H1 (cell line): ENCODE results near the gene UBE2F. TPM values are rescaled to one million over a fixed set of nuclear protein-coding genes. Genes with fewer than 3 reads are reported as not detected.
A peak's percentile ranks its signal among the peaks of the same experiment; 100 is the strongest.

Source experiments
- EZH2 ChIP-seq: fragments of 200-600 bp; sonication (generic); IDR thresholded peaks from 2 replicates; pipeline ENCODE4 v1.7.1; 2012; ENCODE audit warnings: low read depth, mild to moderate bottlenecking, moderate library complexity, low read length, inconsistent platforms; ENCODE audit not compliant: severe bottlenecking
- MAX ChIP-seq: IDR thresholded peaks from 2 replicates; pipeline ENCODE4 v1.6.1; 2012; ENCODE audit warnings: inconsistent platforms
- RXRA ChIP-seq: IDR thresholded peaks from 2 replicates; pipeline ENCODE4 v1.6.1; 2011; ENCODE audit warnings: low read depth, mild to moderate bottlenecking, low read length, moderate library complexity; ENCODE audit not compliant: insufficient read depth
- SP2 ChIP-seq: IDR thresholded peaks from 2 replicates; pipeline ENCODE4 v1.6.1; 2012; ENCODE audit warnings: mild to moderate bottlenecking, low read length, inconsistent platforms
- polyA plus RNA-seq, 7 experiments: library from polyadenylated mRNA; depleted of rRNA in 3 of 7; stranded (reverse) in 5 of 7; unstranded in 2 of 7; fragments of >200 nt in 5 of 7; fragments of 200-250 nt in 2 of 7; gene quantifications; 1 replicate in 5 of 7; 2 replicates in 1 of 7; 4 replicates in 1 of 7; pipeline versions ENCODE4 v1.2.1 to v1.2.3, GENCODE V29; 2011 to 2013; ENCODE audit warnings: missing spikeins in 2 of 7, mixed read lengths in 2 of 7
- total RNA-seq: library from RNA; stranded (reverse); fragmentation: NEBNext Ultra II Directional; extraction: Animal tissue kit (Norgen Biotek cat#: 25700); gene quantifications from 2 replicates; pipeline ENCODE4 v1.2.1, GENCODE V29; 2021
- TF ChIP-seq, protein P1 (sequence below): fragments of 300-600 bp; sonication (generic); IDR thresholded peaks from 2 replicates; pipeline ENCODE4 v1.7.1; 2012; ENCODE audit warnings: low read length, moderate library complexity, mild to moderate bottlenecking, inconsistent platforms; ENCODE audit not compliant: insufficient replicate concordance
- TF ChIP-seq, protein P2 (sequence below), 3 experiments: IDR thresholded peaks; 1 replicate in 2 of 3; 2 replicates in 1 of 3; pipeline versions ENCODE4 v1.5.1 to v1.6.1; 2011; ENCODE audit warnings: low read length in 3 of 3, mild to moderate bottlenecking in 3 of 3, inconsistent platforms in 2 of 3, low read depth in 1 of 3, moderate library complexity in 1 of 3; ENCODE audit not compliant: insufficient read depth in 1 of 3; ENCODE audit errors: control extremely low read depth in 1 of 3

The UBE2F gene
- total and polyA plus RNA-seq, 2 of the 8 experiments (the other 6 are each of a cell fraction or from before 2014, with no cell fraction given) = 43.3 to 59.8 TPM

DNA sequence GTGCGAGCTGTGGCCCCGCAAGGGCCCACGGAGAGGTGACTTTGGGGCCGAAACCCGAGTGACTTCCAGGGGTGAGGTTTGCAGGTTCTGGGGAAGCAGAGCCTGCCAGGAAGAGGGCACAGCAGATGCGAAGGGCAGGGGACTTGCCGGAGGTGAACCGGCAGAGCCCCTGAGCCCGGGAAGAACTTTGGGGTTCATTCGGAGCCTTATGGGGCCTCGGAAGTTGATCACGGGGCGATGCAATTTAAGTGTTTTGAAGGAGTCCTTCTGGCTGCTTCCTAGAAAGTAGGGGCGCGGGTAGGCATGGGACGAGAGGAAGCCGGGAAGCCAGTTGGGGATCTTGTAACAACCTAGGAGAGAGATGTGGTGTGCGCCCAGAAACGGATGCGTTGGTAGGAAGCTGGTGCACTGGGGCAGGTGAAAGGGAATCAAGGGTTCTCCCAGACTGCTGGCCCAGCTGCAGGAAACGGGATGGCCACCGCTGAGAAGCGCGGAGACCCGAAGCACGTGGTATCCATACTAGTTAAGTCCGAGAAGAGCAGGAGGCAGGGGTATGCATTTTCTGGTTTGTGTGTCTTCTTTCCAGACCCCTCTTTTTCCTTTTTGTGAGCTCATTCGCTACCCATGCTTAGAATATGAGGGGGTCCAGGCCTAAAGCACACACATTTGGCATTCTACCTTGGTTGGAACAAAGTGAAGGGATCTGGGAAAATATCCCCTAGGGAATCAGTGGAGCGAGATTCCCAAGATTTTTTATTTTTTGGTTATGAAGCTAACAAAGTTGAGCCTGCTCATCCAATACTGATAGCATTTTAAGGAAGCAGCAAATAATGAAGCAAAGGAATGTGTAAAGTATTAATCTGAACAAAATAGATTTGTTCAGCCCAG is 94.7 kb downstream of the UBE2F start (continued):
- TF ChIP-seq, protein P1, sequence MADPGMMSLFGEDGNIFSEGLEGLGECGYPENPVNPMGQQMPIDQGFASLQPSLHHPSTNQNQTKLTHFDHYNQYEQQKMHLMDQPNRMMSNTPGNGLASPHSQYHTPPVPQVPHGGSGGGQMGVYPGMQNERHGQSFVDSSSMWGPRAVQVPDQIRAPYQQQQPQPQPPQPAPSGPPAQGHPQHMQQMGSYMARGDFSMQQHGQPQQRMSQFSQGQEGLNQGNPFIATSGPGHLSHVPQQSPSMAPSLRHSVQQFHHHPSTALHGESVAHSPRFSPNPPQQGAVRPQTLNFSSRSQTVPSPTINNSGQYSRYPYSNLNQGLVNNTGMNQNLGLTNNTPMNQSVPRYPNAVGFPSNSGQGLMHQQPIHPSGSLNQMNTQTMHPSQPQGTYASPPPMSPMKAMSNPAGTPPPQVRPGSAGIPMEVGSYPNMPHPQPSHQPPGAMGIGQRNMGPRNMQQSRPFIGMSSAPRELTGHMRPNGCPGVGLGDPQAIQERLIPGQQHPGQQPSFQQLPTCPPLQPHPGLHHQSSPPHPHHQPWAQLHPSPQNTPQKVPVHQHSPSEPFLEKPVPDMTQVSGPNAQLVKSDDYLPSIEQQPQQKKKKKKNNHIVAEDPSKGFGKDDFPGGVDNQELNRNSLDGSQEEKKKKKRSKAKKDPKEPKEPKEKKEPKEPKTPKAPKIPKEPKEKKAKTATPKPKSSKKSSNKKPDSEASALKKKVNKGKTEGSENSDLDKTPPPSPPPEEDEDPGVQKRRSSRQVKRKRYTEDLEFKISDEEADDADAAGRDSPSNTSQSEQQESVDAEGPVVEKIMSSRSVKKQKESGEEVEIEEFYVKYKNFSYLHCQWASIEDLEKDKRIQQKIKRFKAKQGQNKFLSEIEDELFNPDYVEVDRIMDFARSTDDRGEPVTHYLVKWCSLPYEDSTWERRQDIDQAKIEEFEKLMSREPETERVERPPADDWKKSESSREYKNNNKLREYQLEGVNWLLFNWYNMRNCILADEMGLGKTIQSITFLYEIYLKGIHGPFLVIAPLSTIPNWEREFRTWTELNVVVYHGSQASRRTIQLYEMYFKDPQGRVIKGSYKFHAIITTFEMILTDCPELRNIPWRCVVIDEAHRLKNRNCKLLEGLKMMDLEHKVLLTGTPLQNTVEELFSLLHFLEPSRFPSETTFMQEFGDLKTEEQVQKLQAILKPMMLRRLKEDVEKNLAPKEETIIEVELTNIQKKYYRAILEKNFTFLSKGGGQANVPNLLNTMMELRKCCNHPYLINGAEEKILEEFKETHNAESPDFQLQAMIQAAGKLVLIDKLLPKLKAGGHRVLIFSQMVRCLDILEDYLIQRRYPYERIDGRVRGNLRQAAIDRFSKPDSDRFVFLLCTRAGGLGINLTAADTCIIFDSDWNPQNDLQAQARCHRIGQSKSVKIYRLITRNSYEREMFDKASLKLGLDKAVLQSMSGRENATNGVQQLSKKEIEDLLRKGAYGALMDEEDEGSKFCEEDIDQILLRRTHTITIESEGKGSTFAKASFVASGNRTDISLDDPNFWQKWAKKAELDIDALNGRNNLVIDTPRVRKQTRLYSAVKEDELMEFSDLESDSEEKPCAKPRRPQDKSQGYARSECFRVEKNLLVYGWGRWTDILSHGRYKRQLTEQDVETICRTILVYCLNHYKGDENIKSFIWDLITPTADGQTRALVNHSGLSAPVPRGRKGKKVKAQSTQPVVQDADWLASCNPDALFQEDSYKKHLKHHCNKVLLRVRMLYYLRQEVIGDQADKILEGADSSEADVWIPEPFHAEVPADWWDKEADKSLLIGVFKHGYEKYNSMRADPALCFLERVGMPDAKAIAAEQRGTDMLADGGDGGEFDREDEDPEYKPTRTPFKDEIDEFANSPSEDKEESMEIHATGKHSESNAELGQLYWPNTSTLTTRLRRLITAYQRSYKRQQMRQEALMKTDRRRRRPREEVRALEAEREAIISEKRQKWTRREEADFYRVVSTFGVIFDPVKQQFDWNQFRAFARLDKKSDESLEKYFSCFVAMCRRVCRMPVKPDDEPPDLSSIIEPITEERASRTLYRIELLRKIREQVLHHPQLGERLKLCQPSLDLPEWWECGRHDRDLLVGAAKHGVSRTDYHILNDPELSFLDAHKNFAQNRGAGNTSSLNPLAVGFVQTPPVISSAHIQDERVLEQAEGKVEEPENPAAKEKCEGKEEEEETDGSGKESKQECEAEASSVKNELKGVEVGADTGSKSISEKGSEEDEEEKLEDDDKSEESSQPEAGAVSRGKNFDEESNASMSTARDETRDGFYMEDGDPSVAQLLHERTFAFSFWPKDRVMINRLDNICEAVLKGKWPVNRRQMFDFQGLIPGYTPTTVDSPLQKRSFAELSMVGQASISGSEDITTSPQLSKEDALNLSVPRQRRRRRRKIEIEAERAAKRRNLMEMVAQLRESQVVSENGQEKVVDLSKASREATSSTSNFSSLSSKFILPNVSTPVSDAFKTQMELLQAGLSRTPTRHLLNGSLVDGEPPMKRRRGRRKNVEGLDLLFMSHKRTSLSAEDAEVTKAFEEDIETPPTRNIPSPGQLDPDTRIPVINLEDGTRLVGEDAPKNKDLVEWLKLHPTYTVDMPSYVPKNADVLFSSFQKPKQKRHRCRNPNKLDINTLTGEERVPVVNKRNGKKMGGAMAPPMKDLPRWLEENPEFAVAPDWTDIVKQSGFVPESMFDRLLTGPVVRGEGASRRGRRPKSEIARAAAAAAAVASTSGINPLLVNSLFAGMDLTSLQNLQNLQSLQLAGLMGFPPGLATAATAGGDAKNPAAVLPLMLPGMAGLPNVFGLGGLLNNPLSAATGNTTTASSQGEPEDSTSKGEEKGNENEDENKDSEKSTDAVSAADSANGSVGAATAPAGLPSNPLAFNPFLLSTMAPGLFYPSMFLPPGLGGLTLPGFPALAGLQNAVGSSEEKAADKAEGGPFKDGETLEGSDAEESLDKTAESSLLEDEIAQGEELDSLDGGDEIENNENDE = no peak
- TF ChIP-seq RXRA = no peak
- TF ChIP-seq EZH2 = no peak
- TF ChIP-seq, protein P2, sequence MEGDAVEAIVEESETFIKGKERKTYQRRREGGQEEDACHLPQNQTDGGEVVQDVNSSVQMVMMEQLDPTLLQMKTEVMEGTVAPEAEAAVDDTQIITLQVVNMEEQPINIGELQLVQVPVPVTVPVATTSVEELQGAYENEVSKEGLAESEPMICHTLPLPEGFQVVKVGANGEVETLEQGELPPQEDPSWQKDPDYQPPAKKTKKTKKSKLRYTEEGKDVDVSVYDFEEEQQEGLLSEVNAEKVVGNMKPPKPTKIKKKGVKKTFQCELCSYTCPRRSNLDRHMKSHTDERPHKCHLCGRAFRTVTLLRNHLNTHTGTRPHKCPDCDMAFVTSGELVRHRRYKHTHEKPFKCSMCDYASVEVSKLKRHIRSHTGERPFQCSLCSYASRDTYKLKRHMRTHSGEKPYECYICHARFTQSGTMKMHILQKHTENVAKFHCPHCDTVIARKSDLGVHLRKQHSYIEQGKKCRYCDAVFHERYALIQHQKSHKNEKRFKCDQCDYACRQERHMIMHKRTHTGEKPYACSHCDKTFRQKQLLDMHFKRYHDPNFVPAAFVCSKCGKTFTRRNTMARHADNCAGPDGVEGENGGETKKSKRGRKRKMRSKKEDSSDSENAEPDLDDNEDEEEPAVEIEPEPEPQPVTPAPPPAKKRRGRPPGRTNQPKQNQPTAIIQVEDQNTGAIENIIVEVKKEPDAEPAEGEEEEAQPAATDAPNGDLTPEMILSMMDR (IDR thresholded peaks at IDR 0.05; ENCODE audit: control extremely low read depth in 1 of 3, insufficient read depth in 1 of 3, low read depth in 1 of 3, low read length in 3 of 3) = no peak
- peak; percentile 92 for TF ChIP-seq MAX
- no peak for TF ChIP-seq SP2
